ENCODE results near the gene SDCBP2. TPM values are rescaled to one million over a fixed set of nuclear protein-coding genes. Genes with fewer than 3 reads are reported as not detected.

SDCBP2 gene
- polyA plus RNA-seq, 2 of the 4 experiments (the other 2 are of a cell fraction) = 0.35 to 0.58 TPM

- no peak for TF ChIP-seq ELK1 (IDR thresholded peaks at IDR 0.05; ENCODE audit: low read depth, low read length)
- no peak for TF ChIP-seq SREBF2 (IDR thresholded peaks at IDR 0.05)
Observed at GRCh38 chr20:1307171-1307570, 21.8 kb downstream of the SDCBP2 start (continued).

GRCh38 chr20:1306316-1307135 lies 22.4 kb downstream of the SDCBP2 start:
- no peak overlapping the region for H3K4me3 ChIP-seq
- no peak for DNase-seq (ENCODE audit: low read depth in 1 of 2, low spot score in 1 of 2)
- no peaks in the 10 kb centered on the region for H3K4me1 ChIP-seq
- H3K4me2 ChIP-seq = no peak overlapping the region
- FAIRE-seq = no peak
- CTCF ChIA-PET = interaction anchor here (1.2 to 1.3 kb wide), 2 partner anchors 131 to 196 kb away, joined by 3 to 4 read pairs; no protein-coding TSS in a partner anchor
- POLR2A ChIA-PET = no interaction called here
- ATAC-seq = peak in 1 of 2 experiments; percentile 25; a peak in 2 of 6 replicates
- no peaks in the 10 kb centered on the region for H3K9me3 ChIP-seq
- H3K27ac ChIP-seq = no peak overlapping the region
- TF ChIP-seq ZFP36 (IDR thresholded peaks at IDR 0.05; ENCODE audit: borderline replicate concordance, partially characterized antibody) = no peak
- TF ChIP-seq, protein P1, sequence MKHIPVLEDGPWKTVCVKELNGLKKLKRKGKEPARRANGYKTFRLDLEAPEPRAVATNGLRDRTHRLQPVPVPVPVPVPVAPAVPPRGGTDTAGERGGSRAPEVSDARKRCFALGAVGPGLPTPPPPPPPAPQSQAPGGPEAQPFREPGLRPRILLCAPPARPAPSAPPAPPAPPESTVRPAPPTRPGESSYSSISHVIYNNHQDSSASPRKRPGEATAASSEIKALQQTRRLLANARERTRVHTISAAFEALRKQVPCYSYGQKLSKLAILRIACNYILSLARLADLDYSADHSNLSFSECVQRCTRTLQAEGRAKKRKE (CRISPR knock-in tag; IDR thresholded peaks at IDR 0.05; ENCODE audit: low read depth) = no peak
- no peak for TF ChIP-seq CBX8 (IDR thresholded peaks at IDR 0.05)
- TF ChIP-seq ESRRA (IDR thresholded peaks at IDR 0.05; ENCODE audit: borderline replicate concordance, low read length) = no peak
- no peak for TF ChIP-seq HES2 (IDR thresholded peaks at IDR 0.05)
- TF ChIP-seq BHLHE40 (IDR thresholded peaks at IDR 0.05; ENCODE audit: low read depth, low read length) = no peak
- TF ChIP-seq HEYL (CRISPR knock-in tag; IDR thresholded peaks at IDR 0.05) = no peak
- no peak for TF ChIP-seq TFCP2L1 (CRISPR knock-in tag; IDR thresholded peaks at IDR 0.05)
- TF ChIP-seq, protein P2, sequence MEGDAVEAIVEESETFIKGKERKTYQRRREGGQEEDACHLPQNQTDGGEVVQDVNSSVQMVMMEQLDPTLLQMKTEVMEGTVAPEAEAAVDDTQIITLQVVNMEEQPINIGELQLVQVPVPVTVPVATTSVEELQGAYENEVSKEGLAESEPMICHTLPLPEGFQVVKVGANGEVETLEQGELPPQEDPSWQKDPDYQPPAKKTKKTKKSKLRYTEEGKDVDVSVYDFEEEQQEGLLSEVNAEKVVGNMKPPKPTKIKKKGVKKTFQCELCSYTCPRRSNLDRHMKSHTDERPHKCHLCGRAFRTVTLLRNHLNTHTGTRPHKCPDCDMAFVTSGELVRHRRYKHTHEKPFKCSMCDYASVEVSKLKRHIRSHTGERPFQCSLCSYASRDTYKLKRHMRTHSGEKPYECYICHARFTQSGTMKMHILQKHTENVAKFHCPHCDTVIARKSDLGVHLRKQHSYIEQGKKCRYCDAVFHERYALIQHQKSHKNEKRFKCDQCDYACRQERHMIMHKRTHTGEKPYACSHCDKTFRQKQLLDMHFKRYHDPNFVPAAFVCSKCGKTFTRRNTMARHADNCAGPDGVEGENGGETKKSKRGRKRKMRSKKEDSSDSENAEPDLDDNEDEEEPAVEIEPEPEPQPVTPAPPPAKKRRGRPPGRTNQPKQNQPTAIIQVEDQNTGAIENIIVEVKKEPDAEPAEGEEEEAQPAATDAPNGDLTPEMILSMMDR (IDR thresholded peaks at IDR 0.05) = no peak
- TF ChIP-seq JUN (IDR thresholded peaks at IDR 0.05) = no peak
- TF ChIP-seq RAD21 (conservative IDR thresholded peaks at IDR 0.05 in 1 of 2, IDR thresholded peaks at IDR 0.05 in 1 of 2) = no peak
- no peak for TF ChIP-seq RFX5 (IDR thresholded peaks at IDR 0.05)
- no peak for TF ChIP-seq POLR2A (IDR thresholded peaks at IDR 0.05; ENCODE audit: low read length)
- TF ChIP-seq FOSL2 (IDR thresholded peaks at IDR 0.05) = no peak
- TF ChIP-seq FOSL2 (CRISPR knock-in tag; IDR thresholded peaks at IDR 0.05) = no peak
- TF ChIP-seq CBX2 (IDR thresholded peaks at IDR 0.05; ENCODE audit: borderline replicate concordance, low read depth) = no peak
- TF ChIP-seq MAZ (IDR thresholded peaks at IDR 0.05; ENCODE audit: borderline replicate concordance, low read depth, low read length) = no peak
- 71% methylated on average over 14 of the region's 14 CpGs for WGBS (ENCODE audit: missing lambda C conversion rate)

GRCh38 chr20:1305712-1306111 lies 23.2 kb downstream of the SDCBP2 start:
- peaks cover 3% of the 10 kb centered on the region; the same call in 1 of the 3 replicates for H3K4me1 ChIP-seq
- ChIA-PET POLR2A (no interaction called here), CTCF (interaction anchor here (1.2 to 2.3 kb wide), 3 partner anchors 118 to 198 kb away, joined by 3 to 9 read pairs (median 3); no protein-coding TSS in a partner anchor)
- H3K4me3 ChIP-seq = no peak overlapping the region
- H3K9me3 ChIP-seq = no peaks in the 10 kb centered on the region
- ATAC-seq (no peak), FAIRE-seq (no peak), DNase-seq (ENCODE audit: low read depth in 1 of 2, low spot score in 1 of 2) (no peak)
- WGBS (ENCODE audit: missing lambda C conversion rate) = 94% methylated on average over 24 of the region's 24 CpGs
- H3K4me2 ChIP-seq = no peak overlapping the region
- no peak overlapping the region for H3K27ac ChIP-seq
- TF ChIP-seq MYC (IDR thresholded peaks at IDR 0.05; ENCODE audit: borderline replicate concordance, low read length) (no peak), ELK1 (IDR thresholded peaks at IDR 0.05; ENCODE audit: low read depth, low read length) (no peak), HOXA7 (CRISPR knock-in tag; IDR thresholded peaks at IDR 0.05) (no peak), NR3C1 (IDR thresholded peaks at IDR 0.05) (no peak), PHF8 (IDR thresholded peaks at IDR 0.05; ENCODE audit: borderline replicate concordance, low read depth) (no peak), ZC3H11A (IDR thresholded peaks at IDR 0.05) (no peak), FOSL2 (IDR thresholded peaks at IDR 0.05) (no peak), FOSL2 (CRISPR knock-in tag; IDR thresholded peaks at IDR 0.05) (no peak), FOSB (CRISPR knock-in tag; IDR thresholded peaks at IDR 0.05) (no peak), NPAS2 (CRISPR knock-in tag; IDR thresholded peaks at IDR 0.05; ENCODE audit: borderline replicate concordance) (no peak), HES2 (IDR thresholded peaks at IDR 0.05) (no peak), GATA3 (IDR thresholded peaks at IDR 0.05; ENCODE audit: borderline replicate concordance) (no peak)
- TF ChIP-seq, protein P3, sequence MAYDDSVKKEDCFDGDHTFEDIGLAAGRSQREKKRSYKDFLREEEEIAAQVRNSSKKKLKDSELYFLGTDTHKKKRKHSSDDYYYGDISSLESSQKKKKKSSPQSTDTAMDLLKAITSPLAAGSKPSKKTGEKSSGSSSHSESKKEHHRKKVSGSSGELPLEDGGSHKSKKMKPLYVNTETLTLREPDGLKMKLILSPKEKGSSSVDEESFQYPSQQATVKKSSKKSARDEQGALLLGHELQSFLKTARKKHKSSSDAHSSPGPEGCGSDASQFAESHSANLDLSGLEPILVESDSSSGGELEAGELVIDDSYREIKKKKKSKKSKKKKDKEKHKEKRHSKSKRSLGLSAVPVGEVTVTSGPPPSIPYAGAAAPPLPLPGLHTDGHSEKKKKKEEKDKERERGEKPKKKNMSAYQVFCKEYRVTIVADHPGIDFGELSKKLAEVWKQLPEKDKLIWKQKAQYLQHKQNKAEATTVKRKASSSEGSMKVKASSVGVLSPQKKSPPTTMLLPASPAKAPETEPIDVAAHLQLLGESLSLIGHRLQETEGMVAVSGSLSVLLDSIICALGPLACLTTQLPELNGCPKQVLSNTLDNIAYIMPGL (CRISPR knock-in tag; IDR thresholded peaks at IDR 0.05; ENCODE audit: borderline replicate concordance) = no peak
